Measurements from ENCODE around the gene MRPL45.

DNA sequence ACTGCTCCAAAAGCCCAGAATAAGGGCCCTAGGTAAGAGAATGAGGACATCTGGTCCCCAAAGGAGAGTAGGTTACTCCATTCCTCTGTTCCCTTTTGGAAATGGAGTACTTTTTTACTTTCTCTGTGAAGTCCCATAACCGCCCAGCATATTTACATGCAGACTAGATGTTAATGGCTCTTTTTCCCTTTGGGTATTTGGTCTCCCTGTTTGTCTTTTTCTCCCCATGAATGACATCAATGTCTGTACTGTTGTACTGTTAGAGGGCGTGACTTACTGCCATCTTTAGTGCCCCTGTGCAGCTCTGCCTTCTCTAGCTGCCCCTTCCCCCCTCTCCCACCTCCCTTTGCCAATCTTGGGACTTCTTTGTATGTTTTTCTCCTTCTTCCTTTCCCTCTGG, 27.8 kb downstream of the MRPL45 start:
- no peak for TF ChIP-seq GATA3 (IDR thresholded peaks at IDR 0.05; ENCODE audit: low read depth, low read length)
- TF ChIP-seq GATA2 (IDR thresholded peaks at IDR 0.05; ENCODE audit: low read depth, low read length): no peak
